Fibroblast of lung (primary cell): ENCODE data around the gene ARID3A.

Source experiments
- CTCF ChIP-seq, 2 donors: IDR thresholded peaks in 1 of 2; conservative IDR thresholded peaks in 1 of 2; 1 replicate in 1 of 2; 2 replicates in 1 of 2; pipeline ENCODE4 v1.5.1; 2011 to 2012; ENCODE audit warnings: low read length in 2 of 2, control low read depth in 1 of 2, inconsistent platforms in 1 of 2, low read depth in 1 of 2, mild to moderate bottlenecking in 1 of 2
- EZH2 ChIP-seq: IDR thresholded peaks from 2 replicates; pipeline ENCODE4 v1.5.1; 2012; ENCODE audit warnings: low read length, control low read depth, mild to moderate bottlenecking; ENCODE audit errors: missing control alignments

- TF ChIP-seq CTCF (conservative IDR thresholded peaks at IDR 0.05 in 1 of 2, IDR thresholded peaks at IDR 0.05 in 1 of 2; ENCODE audit: low read depth in 1 of 2, low read length in 2 of 2) (no peak), EZH2 (no peak)
Measured at GRCh38 chr19:964761-965694, 39.2 kb downstream of the ARID3A start.
